Measurements from ENCODE around the gene TRAPPC14. TPM values are rescaled to one million over a fixed set of nuclear protein-coding genes. Genes with fewer than 3 reads are reported as not detected.

TRAPPC14 gene
- polyA plus RNA-seq, 1 experiment: 3.5 TPM

GRCh38 chr7:100111914-100112313 is 46.6 kb downstream of the TRAPPC14 start:
- Histone ChIP-seq H3K4me3 (ENCODE audit: low read depth, low read length) (no peak overlapping the region), H3K27ac (ENCODE audit: low read depth, low read length) (no peak overlapping the region), H3K9me3 (ENCODE audit: control insufficient read depth, insufficient read depth, low read length) (no peaks in the 10 kb centered on the region), H3K27me3 (ENCODE audit: control insufficient read depth, insufficient read depth, low read length) (no peaks in the 10 kb centered on the region)
- POLR2A ChIA-PET: no interaction called here
- CTCF ChIA-PET: no interaction called here
- no peak for TF ChIP-seq CTCF (IDR thresholded peaks at IDR 0.05; ENCODE audit: low read depth, low read length)
- DNase-seq (ENCODE audit: low read depth, low spot score): no peak

DNA sequence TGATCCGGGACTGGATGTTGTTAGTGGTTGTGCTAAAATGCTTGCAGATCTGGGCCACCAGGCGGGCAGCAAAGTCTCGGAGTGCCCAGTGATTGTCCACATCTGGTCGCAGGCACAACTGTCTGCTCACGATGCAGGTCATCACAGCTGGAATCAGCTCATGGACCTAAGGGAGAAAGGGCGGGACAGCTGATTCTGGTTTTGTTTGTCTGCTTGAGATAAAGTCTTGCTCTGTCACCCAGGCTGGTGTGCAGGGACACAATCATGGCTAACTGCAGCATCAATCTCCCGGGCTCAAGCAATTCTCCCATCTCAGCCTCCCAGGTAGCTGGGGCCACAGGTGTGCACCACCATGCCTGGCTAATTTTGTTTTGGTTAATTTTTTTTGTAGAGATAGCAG is 47.4 kb downstream of the TRAPPC14 start:
- Histone ChIP-seq H3K4me3 (ENCODE audit: low read depth, low read length) (no peak overlapping the region), H3K27me3 (ENCODE audit: control insufficient read depth, insufficient read depth, low read length) (no peaks in the 10 kb centered on the region), H3K27ac (ENCODE audit: low read depth, low read length) (no peak overlapping the region), H3K9me3 (ENCODE audit: control insufficient read depth, insufficient read depth, low read length) (no peaks in the 10 kb centered on the region)
- ChIA-PET CTCF (no interaction called here), POLR2A (interaction anchor here (0.6 kb wide), 1 partner anchor 24 kb away, joined by 4 read pairs; no protein-coding TSS in a partner anchor)
- TF ChIP-seq CTCF (IDR thresholded peaks at IDR 0.05; ENCODE audit: low read depth, low read length): no peak
- DNase-seq (ENCODE audit: low read depth, low spot score): no peak

- CTCF ChIA-PET: interaction anchor here (0.6 kb wide), 1 partner anchor 49 kb away, joined by 4 read pairs; the partner anchor contains the start of gene TRAPPC14
- Histone ChIP-seq H3K9me3 (ENCODE audit: control insufficient read depth, insufficient read depth, low read length) (no peaks in the 10 kb centered on the region), H3K27ac (ENCODE audit: low read depth, low read length) (no peak overlapping the region), H3K27me3 (ENCODE audit: control insufficient read depth, insufficient read depth, low read length) (no peaks in the 10 kb centered on the region), H3K4me3 (ENCODE audit: low read depth, low read length) (no peak overlapping the region)
- POLR2A ChIA-PET: no interaction called here
- no peak for DNase-seq (ENCODE audit: low read depth, low spot score)
- TF ChIP-seq CTCF (IDR thresholded peaks at IDR 0.05; ENCODE audit: low read depth, low read length): peak; percentile 8; the same call in 1 of the 2 replicates
Observed at GRCh38 chr7:100109521-100110163, 48.9 kb downstream of the TRAPPC14 start.

DNA sequence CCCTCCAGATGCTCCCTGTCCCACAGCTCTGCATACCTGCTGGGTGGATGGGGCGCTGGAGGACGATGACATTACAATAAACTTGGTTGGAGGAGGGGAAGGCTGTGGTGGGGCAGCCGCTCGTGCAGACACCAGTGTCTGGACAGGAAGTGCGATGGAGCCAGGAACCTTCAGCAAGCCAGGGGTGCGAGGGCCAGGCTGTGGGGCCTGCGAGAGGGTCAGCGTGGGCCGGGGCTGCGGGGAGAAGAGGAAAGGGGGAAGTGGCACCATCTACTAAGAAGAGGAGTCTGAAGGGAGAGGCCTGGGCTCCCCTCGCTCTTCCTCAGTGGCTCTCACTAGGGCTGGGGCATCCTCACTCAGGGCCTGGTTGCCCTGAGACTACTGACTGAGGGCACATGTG is 50.6 kb downstream of the TRAPPC14 start:
- Histone ChIP-seq H3K27me3 (ENCODE audit: control insufficient read depth, insufficient read depth, low read length) (no peaks in the 10 kb centered on the region), H3K9me3 (ENCODE audit: control insufficient read depth, insufficient read depth, low read length) (no peaks in the 10 kb centered on the region), H3K27ac (ENCODE audit: low read depth, low read length) (no peak overlapping the region), H3K4me3 (ENCODE audit: low read depth, low read length) (no peak overlapping the region)
- ChIA-PET POLR2A (no interaction called here), CTCF (no interaction called here)
- TF ChIP-seq CTCF (IDR thresholded peaks at IDR 0.05; ENCODE audit: low read depth, low read length): no peak
- no peak for DNase-seq (ENCODE audit: low read depth, low spot score)

DNA sequence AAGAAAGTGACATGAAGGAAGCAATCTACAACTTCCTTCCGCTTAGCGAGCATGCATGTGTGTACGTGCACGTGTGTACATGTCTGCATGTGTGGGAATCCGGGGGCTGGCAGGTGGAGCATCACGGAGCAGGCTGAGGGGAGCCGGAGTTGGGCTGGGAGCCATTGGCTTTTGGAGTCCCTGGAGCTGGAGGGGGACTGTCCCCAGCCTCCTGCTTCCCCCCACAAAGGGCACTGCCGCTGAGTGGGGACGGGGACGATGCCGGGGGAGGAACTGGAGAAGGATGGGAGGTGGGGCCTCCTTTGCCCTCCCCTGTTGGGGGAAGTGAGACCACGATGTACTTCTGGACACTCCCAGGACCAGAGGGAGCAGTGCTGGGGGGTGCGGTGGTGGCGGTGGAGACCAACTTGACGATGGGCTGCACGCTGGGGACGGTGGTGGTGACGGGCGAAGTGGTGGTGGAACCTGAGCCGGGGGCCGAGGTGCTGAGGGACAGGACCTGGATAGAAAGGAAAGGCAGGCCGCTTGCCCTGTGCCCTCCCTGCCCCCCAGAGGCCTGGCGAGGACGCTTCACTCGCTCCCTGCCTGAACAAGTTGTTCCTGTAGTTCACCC is 51.3 kb downstream of the TRAPPC14 start:
- POLR2A ChIA-PET: no interaction called here
- H3K27ac ChIP-seq (ENCODE audit: low read depth, low read length): no peak overlapping the region
- H3K4me3 ChIP-seq (ENCODE audit: low read depth, low read length): no peak overlapping the region
- no peak for DNase-seq (ENCODE audit: low read depth, low spot score)
- CTCF ChIA-PET: no interaction called here
- no peaks in the 10 kb centered on the region for H3K27me3 ChIP-seq (ENCODE audit: control insufficient read depth, insufficient read depth, low read length)
- no peaks in the 10 kb centered on the region for H3K9me3 ChIP-seq (ENCODE audit: control insufficient read depth, insufficient read depth, low read length)
- TF ChIP-seq CTCF (IDR thresholded peaks at IDR 0.05; ENCODE audit: low read depth, low read length): no peak

Measured in AG04450 (cell line).